A673 (cell line): Measurements from ENCODE around the gene DAPK1. TPM values are rescaled to one million over a fixed set of nuclear protein-coding genes. Genes with fewer than 3 reads are reported as not detected.

Experiments
- BruUV-seq: library from RNA; stranded (reverse); fragments of 400-500 nt; replicated peaks from 2 replicates; lab custom pipeline; 2021; lab: Mats Ljungman, UMichigan
- CTCF ChIA-PET: fragments of 300-600 bp; sonication (Branson Sonifier 250); formaldehyde crosslinking; loops from one replicate; lab custom pipeline; 2022; ENCODE audit warnings: antibody characterized with exemption; lab: Charles Lee
- POLR2A ChIA-PET: fragments of 300-600 bp; sonication (Branson Sonifier 250); formaldehyde crosslinking; loops from one replicate; lab custom pipeline; 2022; ENCODE audit warnings: antibody characterized with exemption; ENCODE audit not compliant: low non-redundant PET; lab: Charles Lee
- DNase-seq: peaks from one replicate; pipeline ENCODE4 v3.0.0-alpha.2; 2015; ENCODE audit warnings: low spot score
- H3K27ac ChIP-seq: fragments of 200-600 bp; sonication (generic); 2 replicates; pipeline ENCODE4 v1.5.1; 2016; ENCODE audit warnings: mixed run types, low read depth, mild to moderate bottlenecking, mixed read lengths, antibody characterized with exemption, low read length; ENCODE audit not compliant: poor library complexity, severe bottlenecking
- H3K27me3 ChIP-seq: fragments of 200-600 bp; sonication (generic); replicated peaks from 2 replicates; pipeline ENCODE4 v1.6.1; 2017; ENCODE audit warnings: mixed run types, low read depth, mild to moderate bottlenecking, mixed read lengths, antibody characterized with exemption, low read length; ENCODE audit not compliant: insufficient read depth, poor library complexity
- H3K36me3 ChIP-seq: fragments of 200-600 bp; sonication (generic); 2 replicates; pipeline ENCODE4 v1.6.1; 2016; ENCODE audit warnings: mixed run types, mild to moderate bottlenecking, mixed read lengths, antibody characterized with exemption, low read length; ENCODE audit not compliant: insufficient read depth, poor library complexity, severe bottlenecking
- H3K4me1 ChIP-seq: fragments of 200-600 bp; sonication (generic); 2 replicates; pipeline ENCODE4 v1.6.1; 2017; ENCODE audit warnings: mixed run types, mild to moderate bottlenecking, mixed read lengths, antibody characterized with exemption, low read length; ENCODE audit not compliant: insufficient read depth, poor library complexity, severe bottlenecking
- H3K4me3 ChIP-seq: fragments of 200-600 bp; sonication (generic); 2 replicates; pipeline ENCODE4 v1.5.1; 2016; ENCODE audit warnings: low read depth, mixed run types, mild to moderate bottlenecking, mixed read lengths, low read length; ENCODE audit not compliant: poor library complexity, severe bottlenecking
- H3K9me3 ChIP-seq: fragments of 200-600 bp; sonication (generic); 2 replicates; pipeline ENCODE4 v1.6.1; 2016; ENCODE audit warnings: mixed run types, low read depth, mild to moderate bottlenecking, mixed read lengths, antibody characterized with exemption, low read length; ENCODE audit not compliant: poor library complexity, severe bottlenecking
- EZH2 ChIP-seq: fragments of 200-600 bp; sonication (generic); IDR thresholded peaks from 2 replicates; pipeline ENCODE4 v1.6.1; 2017; ENCODE audit warnings: borderline replicate concordance, low read depth, mild to moderate bottlenecking, mixed read lengths, antibody characterized with exemption, low read length; ENCODE audit not compliant: poor library complexity, severe bottlenecking
- intact Hi-C: fragments of 100-400 bp; cut with micrococcal nuclease; formaldehyde crosslinking; loops from one replicate; pipeline ENCODE4 v1.10.0; 2022; ENCODE audit not compliant: unreplicated experiment
- total RNA-seq: library from RNA; stranded (reverse); gene quantifications from 2 replicates; pipeline ENCODE4 v1.2.3, GENCODE V29; 2021
- TF ChIP-seq, protein P1 (sequence below): fragments of 300-800, 200-600 bp; sonication (generic); conservative IDR thresholded peaks from 2 replicates; pipeline ENCODE4 v1.5.1; 2017; ENCODE audit warnings: low read depth, mild to moderate bottlenecking, antibody characterized with exemption, low read length, moderate library complexity, mixed read lengths

DAPK1 gene
- total RNA-seq, 1 experiment from 2014 or later = 380 TPM

DNA sequence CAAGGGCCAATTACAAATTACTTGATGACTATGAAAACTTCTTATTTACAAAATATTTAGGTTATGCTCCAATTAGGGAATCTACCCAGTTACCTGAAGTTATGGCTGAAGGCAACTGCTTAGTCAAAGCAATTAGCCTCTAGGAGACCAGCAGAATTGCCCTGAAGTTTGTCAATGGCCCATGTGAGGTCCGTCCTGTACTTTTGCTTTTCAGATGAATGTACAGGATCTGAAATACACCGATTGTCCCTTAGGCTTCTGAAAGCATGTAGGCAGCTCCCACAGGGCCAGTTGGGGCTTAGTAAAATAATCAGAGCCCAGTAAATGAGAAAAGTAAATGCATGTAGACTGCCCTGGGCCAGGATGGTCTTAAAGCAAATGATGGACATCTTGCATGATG, 93.3 kb downstream of the DAPK1 start:
- TF ChIP-seq, protein P1, sequence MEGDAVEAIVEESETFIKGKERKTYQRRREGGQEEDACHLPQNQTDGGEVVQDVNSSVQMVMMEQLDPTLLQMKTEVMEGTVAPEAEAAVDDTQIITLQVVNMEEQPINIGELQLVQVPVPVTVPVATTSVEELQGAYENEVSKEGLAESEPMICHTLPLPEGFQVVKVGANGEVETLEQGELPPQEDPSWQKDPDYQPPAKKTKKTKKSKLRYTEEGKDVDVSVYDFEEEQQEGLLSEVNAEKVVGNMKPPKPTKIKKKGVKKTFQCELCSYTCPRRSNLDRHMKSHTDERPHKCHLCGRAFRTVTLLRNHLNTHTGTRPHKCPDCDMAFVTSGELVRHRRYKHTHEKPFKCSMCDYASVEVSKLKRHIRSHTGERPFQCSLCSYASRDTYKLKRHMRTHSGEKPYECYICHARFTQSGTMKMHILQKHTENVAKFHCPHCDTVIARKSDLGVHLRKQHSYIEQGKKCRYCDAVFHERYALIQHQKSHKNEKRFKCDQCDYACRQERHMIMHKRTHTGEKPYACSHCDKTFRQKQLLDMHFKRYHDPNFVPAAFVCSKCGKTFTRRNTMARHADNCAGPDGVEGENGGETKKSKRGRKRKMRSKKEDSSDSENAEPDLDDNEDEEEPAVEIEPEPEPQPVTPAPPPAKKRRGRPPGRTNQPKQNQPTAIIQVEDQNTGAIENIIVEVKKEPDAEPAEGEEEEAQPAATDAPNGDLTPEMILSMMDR = no peak
- TF ChIP-seq EZH2 = no peak
- DNase-seq = no peak
- no peak overlapping the region for H3K4me3 ChIP-seq
- no peaks in the 10 kb centered on the region for H3K9me3 ChIP-seq
- intact Hi-C loops = no loop called here
- H3K27ac ChIP-seq = no peak overlapping the region
- no TSS peak for BruUV-seq
- peaks cover 53% of the 10 kb centered on the region for H3K4me1 ChIP-seq
- ChIA-PET POLR2A (interaction anchor here (0.7 kb wide), 1 partner anchor 227 kb away, joined by 3 read pairs; no protein-coding TSS in a partner anchor), CTCF (no interaction called here)
- H3K27me3 ChIP-seq = no peaks in the 10 kb centered on the region
- H3K36me3 ChIP-seq = peaks cover 20% of the 10 kb centered on the region

DNA sequence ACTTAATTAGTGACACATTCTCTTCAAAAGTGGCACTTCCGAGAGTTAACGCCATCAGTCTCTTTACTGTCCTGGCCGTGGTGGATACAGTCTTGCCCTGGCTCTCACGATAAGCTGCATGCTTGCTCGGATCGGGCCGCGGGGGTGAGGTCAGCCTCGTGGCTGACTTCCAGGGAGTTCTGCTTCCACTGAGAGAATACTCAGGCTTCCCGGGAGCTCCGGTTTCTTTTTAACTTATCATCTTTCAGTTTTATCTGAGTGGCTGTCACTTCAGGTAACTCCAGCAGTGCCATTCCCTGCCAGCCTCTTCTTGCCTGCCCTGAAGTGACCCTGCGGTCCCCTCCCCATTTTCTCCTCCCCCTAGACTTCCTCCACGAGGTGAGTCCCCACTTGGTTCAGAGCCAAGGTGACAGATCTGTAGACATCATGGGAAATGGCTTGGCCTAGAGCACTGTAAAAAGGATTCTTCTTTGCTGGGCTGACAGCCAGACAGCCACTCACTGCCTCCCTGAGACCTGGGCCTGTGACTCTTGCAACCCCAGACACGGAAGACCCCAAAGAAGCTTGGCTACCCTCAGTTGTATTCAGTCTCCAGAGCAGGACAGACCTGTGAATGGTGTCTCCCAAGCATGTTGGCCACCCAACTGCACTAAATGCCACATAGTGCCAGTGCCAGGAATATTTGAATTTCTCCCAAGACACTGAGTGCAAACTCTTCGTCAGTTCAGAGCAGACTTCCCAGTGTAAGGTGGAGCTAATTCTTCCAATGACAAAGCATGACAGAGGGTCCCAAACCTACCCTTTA, 95.1 kb downstream of the DAPK1 start:
- no peak for DNase-seq

GRCh38 chr9:87593359-87593980, 95.8 kb downstream of the DAPK1 start:
- intact Hi-C loops = no loop called here
- no peak for DNase-seq
- CTCF ChIA-PET = interaction anchor here (0.5 to 0.6 kb wide), 2 partner anchors 14 to 23 kb away, joined by 3 to 4 read pairs; no protein-coding TSS in a partner anchor
- Histone ChIP-seq H3K4me1 (peaks cover 53% of the 10 kb centered on the region), H3K4me3 (no peak overlapping the region), H3K36me3 (peaks cover 18% of the 10 kb centered on the region), H3K27me3 (no peaks in the 10 kb centered on the region), H3K27ac (peak overlapping the region; percentile 31), H3K9me3 (no peaks in the 10 kb centered on the region)
- no peak for TF ChIP-seq EZH2
- TF ChIP-seq, protein P1 = no peak
- POLR2A ChIA-PET = no interaction called here
- BruUV-seq = no TSS peak

More for the DNA sequence above, 95.1 kb downstream of the DAPK1 start:
- ChIA-PET CTCF (no interaction called here), POLR2A (no interaction called here)
- Histone ChIP-seq H3K9me3 (no peaks in the 10 kb centered on the region), H3K36me3 (peaks cover 18% of the 10 kb centered on the region), H3K4me1 (peaks cover 53% of the 10 kb centered on the region), H3K27me3 (no peaks in the 10 kb centered on the region), H3K27ac (peak overlapping the region; percentile 31), H3K4me3 (no peak overlapping the region)
- BruUV-seq = no TSS peak
- TF ChIP-seq, protein P1 = no peak
- TF ChIP-seq EZH2 = no peak
- intact Hi-C loops = no loop called here
